Liver (tissue), 9 donors: Measurements from ENCODE around the gene PXDN. TPM values are rescaled to one million over a fixed set of nuclear protein-coding genes. Genes with fewer than 3 reads are reported as not detected.

ENCODE experiments used
- DNase-seq: peaks from one replicate; pipeline ENCODE4 v3.0.0-alpha.2; 2017; ENCODE audit warnings: low spot score
- H3K27ac ChIP-seq, 2 donors: one replicate each; pipeline ENCODE4 v1.7.0; 2013; ENCODE audit warnings: inconsistent platforms in 2 of 2, low read length in 2 of 2, control low read depth in 1 of 2, low read depth in 1 of 2, mild to moderate bottlenecking in 1 of 2
- H3K27me3 ChIP-seq, 4 donors: one replicate each; pipeline versions ENCODE4 v1.6.1 to v1.7.0; 2013; ENCODE audit warnings: low read length in 3 of 4, inconsistent platforms in 1 of 4, mild to moderate bottlenecking in 1 of 4, moderate library complexity in 1 of 4; ENCODE audit not compliant: control insufficient read depth in 4 of 4, insufficient read depth in 4 of 4
- H3K36me3 ChIP-seq, 4 donors: one replicate each; pipeline versions ENCODE4 v1.6.1 to v1.7.0; 2013; ENCODE audit warnings: low read length in 3 of 4, mild to moderate bottlenecking in 3 of 4, low read depth in 1 of 4, moderate library complexity in 1 of 4; ENCODE audit not compliant: control insufficient read depth in 4 of 4, insufficient read depth in 3 of 4
- H3K4me1 ChIP-seq, 4 donors: one replicate each; pipeline versions ENCODE4 v1.6.1 to v1.7.0; 2013; ENCODE audit warnings: low read length in 3 of 4, mild to moderate bottlenecking in 3 of 4, moderate library complexity in 1 of 4; ENCODE audit not compliant: control insufficient read depth in 4 of 4, insufficient read depth in 4 of 4
- H3K4me3 ChIP-seq, 3 donors: one replicate each; pipeline versions ENCODE4 v1.6.1 to v1.7.0; 2013; ENCODE audit warnings: low read length in 3 of 3, control low read depth in 1 of 3, low read depth in 1 of 3, mild to moderate bottlenecking in 1 of 3
- H3K9ac ChIP-seq, 2 donors: one replicate each; pipeline ENCODE4 v1.7.0; 2013; ENCODE audit warnings: low read length in 2 of 2, mild to moderate bottlenecking in 2 of 2, moderate library complexity in 2 of 2, control low read depth in 1 of 2, low read depth in 1 of 2
- H3K9me3 ChIP-seq, 4 donors: one replicate each; pipeline versions ENCODE4 v1.6.1 to v1.7.0; 2013; ENCODE audit warnings: low read length in 3 of 4; ENCODE audit not compliant: control insufficient read depth in 4 of 4
- ATF3 ChIP-seq: IDR thresholded peaks from 2 replicates; pipeline ENCODE4 v1.6.1; 2016; ENCODE audit warnings: antibody characterized with exemption
- CTCF ChIP-seq: fragments of 150-350 bp; IDR thresholded peaks from 2 replicates; pipeline ENCODE4 v1.5.1; 2017; ENCODE audit warnings: improper control_type of control experiment, low read depth, low read length; ENCODE audit not compliant: missing input control
- EGR1 ChIP-seq, 2 donors: IDR thresholded peaks; 2 replicates each; pipeline ENCODE4 v1.6.1; 2016 to 2018; ENCODE audit warnings: antibody characterized with exemption in 2 of 2, low read depth in 2 of 2
- FOXA2 ChIP-seq: IDR thresholded peaks from 2 replicates; pipeline ENCODE4 v1.6.1; 2016; ENCODE audit warnings: antibody characterized with exemption
- GABPA ChIP-seq, 2 donors: IDR thresholded peaks in 1 of 2; conservative IDR thresholded peaks in 1 of 2; 2 replicates each; pipeline ENCODE4 v1.6.1; 2016; ENCODE audit warnings: antibody characterized with exemption in 2 of 2, mild to moderate bottlenecking in 1 of 2, moderate library complexity in 1 of 2
- HNF4A ChIP-seq, 2 donors: conservative IDR thresholded peaks; 2 replicates each; pipeline ENCODE4 v1.6.1; 2016; ENCODE audit warnings: antibody characterized with exemption in 2 of 2, mild to moderate bottlenecking in 2 of 2
- HNF4G ChIP-seq: IDR thresholded peaks from 2 replicates; pipeline ENCODE4 v1.6.1; 2016; ENCODE audit warnings: antibody characterized with exemption
- JUND ChIP-seq, 2 donors: IDR thresholded peaks; 2 replicates each; pipeline ENCODE4 v1.6.1; 2016; ENCODE audit warnings: antibody characterized with exemption in 2 of 2
- NR2F2 ChIP-seq: IDR thresholded peaks from 2 replicates; pipeline ENCODE4 v1.6.1; 2016; ENCODE audit warnings: antibody characterized with exemption
- RAD21 ChIP-seq, 2 donors: IDR thresholded peaks; 2 replicates each; pipeline ENCODE4 v1.6.1; 2016; ENCODE audit warnings: antibody characterized with exemption in 2 of 2, mild to moderate bottlenecking in 2 of 2
- RXRA ChIP-seq, 2 donors: IDR thresholded peaks; 2 replicates each; pipeline ENCODE4 v1.6.1; 2017 to 2018; ENCODE audit warnings: antibody characterized with exemption in 2 of 2, mild to moderate bottlenecking in 1 of 2
- SP1 ChIP-seq: IDR thresholded peaks from 2 replicates; pipeline ENCODE4 v1.6.1; 2018; ENCODE audit warnings: antibody characterized with exemption, mild to moderate bottlenecking
- YY1 ChIP-seq: IDR thresholded peaks from 2 replicates; pipeline ENCODE4 v1.6.1; 2016; ENCODE audit warnings: antibody characterized with exemption, mild to moderate bottlenecking
- WGBS: extraction: QIAGEN DNeasy Blood & Tissue Kit; methylation state at CpG from one replicate; pipeline ENCODE4 v1.1.7; 2013; 5-methylcytosine and 5-hydroxymethylcytosine counted together
- polyA plus RNA-seq, 2 donors: library from polyadenylated mRNA; stranded (reverse) in 1 of 2; unstranded in 1 of 2; fragments of 200-250 nt in 1 of 2; fragments of >200 nt in 1 of 2; fragmentation: Nextera tagmentation in 1 of 2; extraction: Ambion mirVana in 1 of 2; gene quantifications; one replicate each; pipeline versions ENCODE4 v1.2.1 to v1.2.3, GENCODE V29; 2013 to 2015
- total RNA-seq, 2 donors: library from RNA; depleted of rRNA; stranded (reverse); fragments of >200 nt; gene quantifications; one replicate each; pipeline ENCODE4 v1.2.3, GENCODE V29; 2014
- TF ChIP-seq, protein P1 (sequence below): IDR thresholded peaks from 2 replicates; pipeline ENCODE4 v1.6.1; 2016; ENCODE audit warnings: antibody characterized with exemption, mild to moderate bottlenecking
- TF ChIP-seq, protein P2 (sequence below): IDR thresholded peaks from 2 replicates; pipeline ENCODE4 v1.6.1; 2016; ENCODE audit warnings: antibody characterized with exemption
- donor health status: healthy.
- donor health status: healthy.
- donor health status: healthy.
- donor health status: healthy.
- donor health status: healthy.

PXDN gene
- total and polyA plus RNA-seq, 4 donors = 4.2 to 21.5 (median 16.9) TPM

GRCh38 chr2:1590596-1591460, 153.5 kb downstream of the PXDN start:
- Histone ChIP-seq H3K27me3 (no peaks in the 10 kb centered on the region), H3K9ac (no peak overlapping the region), H3K4me3 (no peak overlapping the region), H3K9me3 (no peaks in the 10 kb centered on the region), H3K36me3 (no peaks in the 10 kb centered on the region), H3K27ac (peak overlapping the region; percentile 39 to 73), H3K4me1 (peaks cover 0 to 3% (median 0%) of the 10 kb centered on the region in 4 donors)
- DNase-seq = no peak
- WGBS = 59% methylated on average over 18 of the region's 18 CpGs
- TF ChIP-seq NR2F2 (peak; percentile 23), RAD21 (IDR thresholded peaks at IDR 0.05) (peak in 1 of 2 donors; percentile 17), SP1 (no peak), RXRA (IDR thresholded peaks at IDR 0.05) (no peak)
- TF ChIP-seq, protein P1, sequence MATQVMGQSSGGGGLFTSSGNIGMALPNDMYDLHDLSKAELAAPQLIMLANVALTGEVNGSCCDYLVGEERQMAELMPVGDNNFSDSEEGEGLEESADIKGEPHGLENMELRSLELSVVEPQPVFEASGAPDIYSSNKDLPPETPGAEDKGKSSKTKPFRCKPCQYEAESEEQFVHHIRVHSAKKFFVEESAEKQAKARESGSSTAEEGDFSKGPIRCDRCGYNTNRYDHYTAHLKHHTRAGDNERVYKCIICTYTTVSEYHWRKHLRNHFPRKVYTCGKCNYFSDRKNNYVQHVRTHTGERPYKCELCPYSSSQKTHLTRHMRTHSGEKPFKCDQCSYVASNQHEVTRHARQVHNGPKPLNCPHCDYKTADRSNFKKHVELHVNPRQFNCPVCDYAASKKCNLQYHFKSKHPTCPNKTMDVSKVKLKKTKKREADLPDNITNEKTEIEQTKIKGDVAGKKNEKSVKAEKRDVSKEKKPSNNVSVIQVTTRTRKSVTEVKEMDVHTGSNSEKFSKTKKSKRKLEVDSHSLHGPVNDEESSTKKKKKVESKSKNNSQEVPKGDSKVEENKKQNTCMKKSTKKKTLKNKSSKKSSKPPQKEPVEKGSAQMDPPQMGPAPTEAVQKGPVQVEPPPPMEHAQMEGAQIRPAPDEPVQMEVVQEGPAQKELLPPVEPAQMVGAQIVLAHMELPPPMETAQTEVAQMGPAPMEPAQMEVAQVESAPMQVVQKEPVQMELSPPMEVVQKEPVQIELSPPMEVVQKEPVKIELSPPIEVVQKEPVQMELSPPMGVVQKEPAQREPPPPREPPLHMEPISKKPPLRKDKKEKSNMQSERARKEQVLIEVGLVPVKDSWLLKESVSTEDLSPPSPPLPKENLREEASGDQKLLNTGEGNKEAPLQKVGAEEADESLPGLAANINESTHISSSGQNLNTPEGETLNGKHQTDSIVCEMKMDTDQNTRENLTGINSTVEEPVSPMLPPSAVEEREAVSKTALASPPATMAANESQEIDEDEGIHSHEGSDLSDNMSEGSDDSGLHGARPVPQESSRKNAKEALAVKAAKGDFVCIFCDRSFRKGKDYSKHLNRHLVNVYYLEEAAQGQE = no peak

GRCh38 chr2:1588978-1589621, 155.2 kb downstream of the PXDN start:
- Histone ChIP-seq H3K9me3 (no peaks in the 10 kb centered on the region), H3K4me3 (no peak overlapping the region), H3K9ac (no peak overlapping the region), H3K27ac (no peak overlapping the region), H3K27me3 (no peaks in the 10 kb centered on the region), H3K4me1 (peaks cover 0 to 3% (median 0%) of the 10 kb centered on the region in 4 donors), H3K36me3 (no peaks in the 10 kb centered on the region)
- TF ChIP-seq, protein P2, sequence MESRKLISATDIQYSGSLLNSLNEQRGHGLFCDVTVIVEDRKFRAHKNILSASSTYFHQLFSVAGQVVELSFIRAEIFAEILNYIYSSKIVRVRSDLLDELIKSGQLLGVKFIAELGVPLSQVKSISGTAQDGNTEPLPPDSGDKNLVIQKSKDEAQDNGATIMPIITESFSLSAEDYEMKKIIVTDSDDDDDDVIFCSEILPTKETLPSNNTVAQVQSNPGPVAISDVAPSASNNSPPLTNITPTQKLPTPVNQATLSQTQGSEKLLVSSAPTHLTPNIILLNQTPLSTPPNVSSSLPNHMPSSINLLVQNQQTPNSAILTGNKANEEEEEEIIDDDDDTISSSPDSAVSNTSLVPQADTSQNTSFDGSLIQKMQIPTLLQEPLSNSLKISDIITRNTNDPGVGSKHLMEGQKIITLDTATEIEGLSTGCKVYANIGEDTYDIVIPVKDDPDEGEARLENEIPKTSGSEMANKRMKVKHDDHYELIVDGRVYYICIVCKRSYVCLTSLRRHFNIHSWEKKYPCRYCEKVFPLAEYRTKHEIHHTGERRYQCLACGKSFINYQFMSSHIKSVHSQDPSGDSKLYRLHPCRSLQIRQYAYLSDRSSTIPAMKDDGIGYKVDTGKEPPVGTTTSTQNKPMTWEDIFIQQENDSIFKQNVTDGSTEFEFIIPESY = no peak
- no peak for TF ChIP-seq JUND (IDR thresholded peaks at IDR 0.05)
- no peak for TF ChIP-seq HNF4A (conservative IDR thresholded peaks at IDR 0.05)
- no peak for TF ChIP-seq HNF4G
- TF ChIP-seq YY1 = no peak
- no peak for TF ChIP-seq FOXA2
- no peak for TF ChIP-seq CTCF
- no peak for TF ChIP-seq ATF3
- TF ChIP-seq GABPA (IDR thresholded peaks at IDR 0.05 in 1 of 2, conservative IDR thresholded peaks at IDR 0.05 in 1 of 2) = no peak
- no peak for TF ChIP-seq EGR1 (IDR thresholded peaks at IDR 0.05; ENCODE audit: low read depth in 2 of 2)
- no peak for TF ChIP-seq SP1
- TF ChIP-seq, protein P1 = no peak
- no peak for DNase-seq
- WGBS = 66% methylated on average over 15 of the region's 15 CpGs
